Endothelial cell of umbilical vein (primary cell): ENCODE measurements around the gene PLPPR5. TPM values are rescaled to one million over a fixed set of nuclear protein-coding genes. Genes with fewer than 3 reads are reported as not detected.
"Not testable (repeated sequence)": the region's sequence is repeated elsewhere in the genome, so short reads cannot be mapped to it uniquely, and the experiment has no call there.

Experiments used
- BruUV-seq: library from RNA; stranded (reverse); fragments of 400-500 nt; replicated peaks from 2 replicates; lab custom pipeline; 2021; lab: Mats Ljungman, UMichigan
- CTCF ChIA-PET: fragments of 300-600, 350-600 bp; sonication (Branson Sonifier 250); formaldehyde crosslinking; loops from one replicate; lab custom pipeline; 2021; ENCODE audit warnings: antibody characterized with exemption, inconsistent platforms; lab: Charles Lee
- POLR2A ChIA-PET: fragments of 300-600, 350-600 bp; sonication (Branson Sonifier 250); formaldehyde crosslinking; loops from one replicate; lab custom pipeline; 2021; ENCODE audit warnings: antibody characterized with exemption, inconsistent platforms; lab: Charles Lee
- DNase-seq: peaks from one replicate; pipeline ENCODE4 v3.0.0-alpha.2; 2011; ENCODE audit warnings: low read depth, low spot score
- FAIRE-seq: peaks from 2 replicates; lab custom pipeline; 2011; peaks lifted over from hg19 to GRCh38; lab: Jason Lieb, UNC
- H2AFZ ChIP-seq: 2 replicates; pipeline ENCODE4 v1.6.0; 2012; ENCODE audit warnings: low read depth, low read length, control low read depth, inconsistent platforms
- H3K27ac ChIP-seq: 2 replicates; pipeline ENCODE4 v1.5.1; 2011; ENCODE audit warnings: low read depth, mild to moderate bottlenecking, control low read depth, low read length, moderate library complexity; ENCODE audit not compliant: insufficient read depth
- H3K27me3 ChIP-seq, 2 experiments: 2 replicates each; pipeline versions ENCODE4 v1.6.0 to v1.6.1; 2011; ENCODE audit warnings: low read length in 2 of 2, mixed read lengths in 1 of 2; ENCODE audit not compliant: control insufficient read depth in 2 of 2, insufficient read depth in 2 of 2
- H3K36me3 ChIP-seq, 2 experiments: 2 replicates in 1 of 2; 3 replicates in 1 of 2; pipeline ENCODE4 v1.5.1; 2011; ENCODE audit warnings: low read length in 2 of 2, mild to moderate bottlenecking in 1 of 2, moderate library complexity in 1 of 2; ENCODE audit not compliant: control insufficient read depth in 2 of 2, insufficient read depth in 2 of 2; ENCODE audit errors: extremely low read depth in 1 of 2
- H3K4me1 ChIP-seq: 3 replicates; pipeline ENCODE4 v1.5.1; 2011; ENCODE audit warnings: mild to moderate bottlenecking, low read length; ENCODE audit not compliant: control insufficient read depth, insufficient read depth; ENCODE audit errors: extremely low read depth
- H3K4me2 ChIP-seq: 2 replicates; pipeline ENCODE4 v1.6.1; 2011; ENCODE audit warnings: low read length, control low read depth, mixed read lengths; ENCODE audit not compliant: insufficient read depth
- H3K4me3 ChIP-seq, 3 experiments: fragments of 200-600 bp in 1 of 3; sonication (generic), shearing (Covaris generic) in 1 of 3; replicated peaks in 1 of 3; 2 replicates each; pipeline ENCODE4 v1.5.1; 2011 to 2016; ENCODE audit warnings: control low read depth in 3 of 3, low read length in 3 of 3, mild to moderate bottlenecking in 2 of 3, inconsistent platforms in 1 of 3, low read depth in 1 of 3, moderate library complexity in 1 of 3; ENCODE audit not compliant: insufficient read depth in 1 of 3
- H3K79me2 ChIP-seq: 2 replicates; pipeline ENCODE4 v1.6.0; 2012; ENCODE audit warnings: low read length, inconsistent platforms; ENCODE audit not compliant: control insufficient read depth, insufficient read depth
- H3K9ac ChIP-seq: replicated peaks from 2 replicates; pipeline ENCODE3; 2011; ENCODE audit warnings: low read length, control low read depth; ENCODE audit not compliant: insufficient read depth; ENCODE audit errors: extremely low read depth
- H3K9me1 ChIP-seq: replicated peaks from 3 replicates; pipeline ENCODE4 v1.6.0; 2011; ENCODE audit warnings: mild to moderate bottlenecking, low read length; ENCODE audit not compliant: control insufficient read depth, insufficient read depth; ENCODE audit errors: extremely low read depth
- H3K9me3 ChIP-seq: replicated peaks from 2 replicates; pipeline ENCODE4 v1.5.1; 2012; ENCODE audit warnings: low read length, inconsistent platforms; ENCODE audit not compliant: control insufficient read depth, insufficient read depth
- H4K20me1 ChIP-seq: replicated peaks from 2 replicates; pipeline ENCODE3; 2011; ENCODE audit warnings: mild to moderate bottlenecking, low read length; ENCODE audit not compliant: control insufficient read depth, insufficient read depth; ENCODE audit errors: extremely low read depth
- EZH2 ChIP-seq: IDR thresholded peaks from 2 replicates; pipeline ENCODE4 v1.6.1; 2012; ENCODE audit warnings: borderline replicate concordance, low read depth, mild to moderate bottlenecking, moderate library complexity, low read length, inconsistent platforms; ENCODE audit not compliant: severe bottlenecking
- FOS ChIP-seq: IDR thresholded peaks from 2 replicates; pipeline ENCODE4 v1.6.1; 2011; ENCODE audit warnings: mild to moderate bottlenecking, low read length, moderate library complexity, borderline replicate concordance; ENCODE audit not compliant: insufficient read depth
- GATA2 ChIP-seq: IDR thresholded peaks from 2 replicates; pipeline ENCODE4 v1.7.0; 2011; ENCODE audit warnings: low read depth, mild to moderate bottlenecking, moderate library complexity, mixed read lengths, low read length; ENCODE audit not compliant: insufficient read length, insufficient read depth
- JUN ChIP-seq: IDR thresholded peaks from 2 replicates; pipeline ENCODE4 v1.6.1; 2011; ENCODE audit warnings: borderline replicate concordance, low read depth; ENCODE audit not compliant: insufficient read length, insufficient read depth
- MYC ChIP-seq: IDR thresholded peaks from one replicate; pipeline ENCODE4 v1.6.1; 2011; ENCODE audit warnings: mild to moderate bottlenecking, low read depth, low read length
- POLR2A ChIP-seq: IDR thresholded peaks from 2 replicates; pipeline ENCODE4 v1.6.1; 2012; ENCODE audit warnings: low read depth, mild to moderate bottlenecking, control low read depth, low read length
- POLR2AphosphoS5 ChIP-seq: IDR thresholded peaks from 2 replicates; pipeline ENCODE4 v1.6.1; 2012; ENCODE audit warnings: low read depth, mild to moderate bottlenecking, control low read depth, low read length, moderate library complexity; ENCODE audit not compliant: insufficient read depth
- dilution Hi-C: fragments of 300-500 bp; cut with MboI; formaldehyde crosslinking; loops from one replicate; pipeline ENCODE4 v1.15.0; 2019; ENCODE audit warnings: low sequenced_read_pairs; ENCODE audit not compliant: extremely low pct_ligation_motif_present
- intact Hi-C: fragments of 100-400 bp; cut with micrococcal nuclease; formaldehyde crosslinking; loops from one replicate; pipeline ENCODE4 v1.10.0; 2022
- polyA plus RNA-seq, 4 experiments: library from polyadenylated mRNA; depleted of rRNA in 3 of 4; stranded (reverse) in 3 of 4; unstranded in 1 of 4; fragments of >200 nt; gene quantifications; 2 replicates each; pipeline versions ENCODE4 v1.2.1 to v1.2.3, GENCODE V29; 2011 to 2012; ENCODE audit warnings: missing spikeins in 1 of 4
- total RNA-seq: library from RNA; stranded (reverse); gene quantifications from 2 replicates; pipeline ENCODE4 v1.2.3, GENCODE V29; 2021
- TF ChIP-seq, protein P1 (sequence below): IDR thresholded peaks from 2 replicates; pipeline ENCODE4 v1.6.1; 2011; ENCODE audit not compliant: insufficient read depth, insufficient read length
- TF ChIP-seq, protein P2 (sequence below), 2 donors: IDR thresholded peaks; 1 replicate in 1 of 2; 2 replicates in 1 of 2; pipeline ENCODE4 v1.5.1; 2011; ENCODE audit warnings: low read length in 2 of 2, mild to moderate bottlenecking in 2 of 2, moderate library complexity in 2 of 2, control low read depth in 1 of 2, inconsistent platforms in 1 of 2, low read depth in 1 of 2; ENCODE audit not compliant: insufficient read depth in 1 of 2; ENCODE audit errors: extremely low read depth in 1 of 2

The PLPPR5 gene
- total and polyA plus RNA-seq, 2 donors (not counting 3 experiments of a cell fraction or from before 2014, with no cell fraction given), result not detected

- BruUV-seq, result no TSS peak
- no peaks in the 10 kb centered on the region for H3K9me3 ChIP-seq
- H3K4me2 ChIP-seq, result no peak overlapping the region
- no peaks in the 10 kb centered on the region for H3K79me2 ChIP-seq
- peaks cover 0 to 2% of the 10 kb centered on the region in 2 experiments for H3K27me3 ChIP-seq
- no peak overlapping the region for H3K27ac ChIP-seq
- H3K9me1 ChIP-seq, result no peaks in the 10 kb centered on the region
- H3K4me1 ChIP-seq, result no peaks in the 10 kb centered on the region
- no peaks in the 10 kb centered on the region for H4K20me1 ChIP-seq
- ChIA-PET CTCF (no interaction called here), POLR2A (no interaction called here)
- no peak overlapping the region for H3K9ac ChIP-seq
- intact Hi-C loops (no loop called here), dilution Hi-C loops (no loop called here)
- H3K4me3 ChIP-seq, result no peak overlapping the region
- FAIRE-seq, result no peak
- no peak overlapping the region for H2AFZ ChIP-seq
- DNase-seq, result no peak
- TF ChIP-seq EZH2, result no peak
- no peak for TF ChIP-seq FOS
- TF ChIP-seq JUN, result no peak
- TF ChIP-seq GATA2, result no peak
- TF ChIP-seq MYC, result no peak
- TF ChIP-seq POLR2AphosphoS5, result no peak
- TF ChIP-seq POLR2A, result no peak
- TF ChIP-seq, protein P1, sequence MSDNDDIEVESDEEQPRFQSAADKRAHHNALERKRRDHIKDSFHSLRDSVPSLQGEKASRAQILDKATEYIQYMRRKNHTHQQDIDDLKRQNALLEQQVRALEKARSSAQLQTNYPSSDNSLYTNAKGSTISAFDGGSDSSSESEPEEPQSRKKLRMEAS, result no peak
- TF ChIP-seq, protein P2, sequence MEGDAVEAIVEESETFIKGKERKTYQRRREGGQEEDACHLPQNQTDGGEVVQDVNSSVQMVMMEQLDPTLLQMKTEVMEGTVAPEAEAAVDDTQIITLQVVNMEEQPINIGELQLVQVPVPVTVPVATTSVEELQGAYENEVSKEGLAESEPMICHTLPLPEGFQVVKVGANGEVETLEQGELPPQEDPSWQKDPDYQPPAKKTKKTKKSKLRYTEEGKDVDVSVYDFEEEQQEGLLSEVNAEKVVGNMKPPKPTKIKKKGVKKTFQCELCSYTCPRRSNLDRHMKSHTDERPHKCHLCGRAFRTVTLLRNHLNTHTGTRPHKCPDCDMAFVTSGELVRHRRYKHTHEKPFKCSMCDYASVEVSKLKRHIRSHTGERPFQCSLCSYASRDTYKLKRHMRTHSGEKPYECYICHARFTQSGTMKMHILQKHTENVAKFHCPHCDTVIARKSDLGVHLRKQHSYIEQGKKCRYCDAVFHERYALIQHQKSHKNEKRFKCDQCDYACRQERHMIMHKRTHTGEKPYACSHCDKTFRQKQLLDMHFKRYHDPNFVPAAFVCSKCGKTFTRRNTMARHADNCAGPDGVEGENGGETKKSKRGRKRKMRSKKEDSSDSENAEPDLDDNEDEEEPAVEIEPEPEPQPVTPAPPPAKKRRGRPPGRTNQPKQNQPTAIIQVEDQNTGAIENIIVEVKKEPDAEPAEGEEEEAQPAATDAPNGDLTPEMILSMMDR (IDR thresholded peaks at IDR 0.05; ENCODE audit: extremely low read depth in 1 of 2, insufficient read depth in 1 of 2, low read depth in 1 of 2, low read length in 2 of 2), result no peak
- H3K36me3 ChIP-seq, result no peaks in the 10 kb centered on the region
Measured at GRCh38 chr1:99049745-99050144, 45.1 kb upstream of the PLPPR5 start.

- CTCF ChIA-PET, H4K20me1 ChIP-seq, BruUV-seq, H3K36me3 ChIP-seq, H3K4me3 ChIP-seq, FAIRE-seq, H2AFZ ChIP-seq, H3K27me3 ChIP-seq, H3K9me3 ChIP-seq, intact Hi-C loops, H3K79me2 ChIP-seq, H3K4me2 ChIP-seq, DNase-seq, dilution Hi-C loops, H3K9ac ChIP-seq, H3K9me1 ChIP-seq, H3K4me1 ChIP-seq, POLR2A ChIA-PET, H3K27ac ChIP-seq: not testable (repeated sequence)
Measured at GRCh38 chr1:99036746-99037145, 32.1 kb upstream of the PLPPR5 start.
